H9 (cell line): ENCODE measurements around the gene ZFPM1. TPM values are rescaled to one million over a fixed set of nuclear protein-coding genes. Genes with fewer than 3 reads are reported as not detected.

Experiments
- DNase-seq: peaks from one replicate; pipeline ENCODE4 v3.0.0-alpha.2; 2017
- H2AFZ ChIP-seq: one replicate; pipeline ENCODE4 v1.6.1; 2013; ENCODE audit warnings: mild to moderate bottlenecking, low read length, control low read depth, moderate library complexity
- H2AK5ac ChIP-seq: 2 replicates; pipeline ENCODE4 v1.6.1; 2013; ENCODE audit warnings: low read length, control low read depth, mixed read lengths; ENCODE audit not compliant: insufficient read length
- H2BK120ac ChIP-seq: one replicate; pipeline ENCODE4 v1.6.1; 2013; ENCODE audit warnings: low read depth, mild to moderate bottlenecking, low read length, control low read depth, inconsistent platforms; ENCODE audit not compliant: poor library complexity, severe bottlenecking
- H2BK12ac ChIP-seq: 2 replicates; pipeline ENCODE4 v1.6.1; 2013; ENCODE audit warnings: low read length, control low read depth, mixed read lengths, low read depth; ENCODE audit not compliant: insufficient read length
- H2BK15ac ChIP-seq: 2 replicates; pipeline ENCODE4 v1.6.1; 2013; ENCODE audit warnings: low read depth, low read length, control low read depth
- H2BK20ac ChIP-seq: one replicate; pipeline ENCODE4 v1.6.1; 2013; ENCODE audit warnings: low read depth, mild to moderate bottlenecking, low read length, control low read depth, inconsistent platforms; ENCODE audit not compliant: poor library complexity, severe bottlenecking
- H2BK5ac ChIP-seq: 2 replicates; pipeline ENCODE4 v1.6.1; 2013; ENCODE audit warnings: low read length, control low read depth, mixed read lengths; ENCODE audit not compliant: insufficient read length
- H3K14ac ChIP-seq: 2 replicates; pipeline ENCODE4 v1.6.1; 2013; ENCODE audit warnings: low read length, control low read depth; ENCODE audit not compliant: insufficient read depth
- H3K18ac ChIP-seq: 2 replicates; pipeline ENCODE4 v1.6.1; 2013; ENCODE audit warnings: low read depth, mild to moderate bottlenecking, mixed read lengths, low read length, control low read depth; ENCODE audit not compliant: insufficient read length
- H3K23ac ChIP-seq: 2 replicates; pipeline ENCODE4 v1.6.1; 2013; ENCODE audit warnings: low read length, control low read depth, mixed read lengths, low read depth; ENCODE audit not compliant: insufficient read length
- H3K23me2 ChIP-seq: 2 replicates; pipeline ENCODE4 v1.6.1; 2013; ENCODE audit warnings: low read depth, mild to moderate bottlenecking, mixed read lengths, low read length, control low read depth; ENCODE audit not compliant: insufficient read length, poor library complexity, severe bottlenecking
- H3K27ac ChIP-seq: 2 replicates; pipeline ENCODE4 v1.5.1; 2013; ENCODE audit warnings: low read length, control low read depth, mixed read lengths, low read depth; ENCODE audit not compliant: insufficient read length
- H3K27me3 ChIP-seq: 2 replicates; pipeline ENCODE4 v1.6.1; 2013; ENCODE audit warnings: low read length, control low read depth, inconsistent platforms; ENCODE audit not compliant: insufficient read depth
- H3K4ac ChIP-seq: 2 replicates; pipeline ENCODE4 v1.6.1; 2013; ENCODE audit warnings: low read depth, mild to moderate bottlenecking, control low read depth, inconsistent platforms, low read length, moderate library complexity
- H3K4me1 ChIP-seq: 2 replicates; pipeline ENCODE4 v1.6.1; 2013; ENCODE audit warnings: low read length, control low read depth, inconsistent platforms; ENCODE audit not compliant: insufficient read depth
- H3K4me2 ChIP-seq: 2 replicates; pipeline ENCODE4 v1.6.1; 2013; ENCODE audit warnings: low read length, control low read depth, mixed read lengths; ENCODE audit not compliant: insufficient read length, insufficient read depth
- H3K56ac ChIP-seq: 2 replicates; pipeline ENCODE4 v1.6.1; 2013; ENCODE audit warnings: low read depth, mild to moderate bottlenecking, mixed read lengths, low read length, control low read depth; ENCODE audit not compliant: insufficient read length
- H3K79me1 ChIP-seq: 2 replicates; pipeline ENCODE4 v1.6.1; 2013; ENCODE audit warnings: low read depth, mild to moderate bottlenecking, moderate library complexity, low read length, control low read depth, inconsistent platforms; ENCODE audit not compliant: insufficient read depth, poor library complexity, severe bottlenecking
- H3K79me2 ChIP-seq: 2 replicates; pipeline ENCODE4 v1.6.1; 2013; ENCODE audit warnings: low read length, control low read depth, inconsistent platforms; ENCODE audit not compliant: insufficient read depth
- H3K9ac ChIP-seq: 2 replicates; pipeline ENCODE4 v1.6.1; 2013; ENCODE audit warnings: low read length, control low read depth, mixed read lengths; ENCODE audit not compliant: insufficient read length; ENCODE audit errors: extremely low read depth
- H3K9me3 ChIP-seq: one replicate; pipeline ENCODE4 v1.6.1; 2013; ENCODE audit warnings: low read depth, low read length, inconsistent platforms; ENCODE audit not compliant: control insufficient read depth
- H3T11ph ChIP-seq: one replicate; pipeline ENCODE4 v1.6.1; 2013; ENCODE audit warnings: mild to moderate bottlenecking, low read length, control low read depth, inconsistent platforms
- H4K20me1 ChIP-seq: one replicate; pipeline ENCODE4 v1.6.1; 2013; ENCODE audit not compliant: control insufficient read depth, insufficient read length, insufficient read depth
- H4K5ac ChIP-seq: 2 replicates; pipeline ENCODE4 v1.6.1; 2013; ENCODE audit warnings: low read depth, mild to moderate bottlenecking, mixed read lengths, low read length, control low read depth; ENCODE audit not compliant: insufficient read length
- H4K8ac ChIP-seq: replicated peaks from 2 replicates; pipeline ENCODE4 v1.6.1; 2013; ENCODE audit warnings: low read length, control low read depth, mixed read lengths, low read depth; ENCODE audit not compliant: insufficient read length
- H4K91ac ChIP-seq: 2 replicates; pipeline ENCODE4 v1.6.1; 2013; ENCODE audit warnings: low read depth, mild to moderate bottlenecking, moderate library complexity, mixed read lengths, low read length, control low read depth; ENCODE audit not compliant: insufficient read length
- H3K27ac Mint-ChIP-seq, 3 experiments: 2 replicates in 2 of 3; 3 replicates in 1 of 3; pipeline ENCODE4 v1.8.0; 2020 to 2021; ENCODE audit warnings: mixed read lengths in 3 of 3, mild to moderate bottlenecking in 1 of 3, moderate library complexity in 1 of 3
- H3K27me3 Mint-ChIP-seq: 2 replicates; pipeline ENCODE4 v1.8.0; 2021; ENCODE audit warnings: low read depth, mild to moderate bottlenecking, moderate library complexity, mixed read lengths
- H3K36me3 Mint-ChIP-seq, 3 experiments: 2 replicates in 2 of 3; 3 replicates in 1 of 3; pipeline ENCODE4 v1.8.0; 2020 to 2021; ENCODE audit warnings: low read depth in 3 of 3, mixed read lengths in 3 of 3; ENCODE audit not compliant: insufficient read depth in 1 of 3
- H3K4me1 Mint-ChIP-seq, 2 experiments: 2 replicates each; pipeline ENCODE4 v1.8.0; 2020; ENCODE audit warnings: mixed read lengths in 2 of 2
- H3K4me3 Mint-ChIP-seq, 2 experiments: 2 replicates in 1 of 2; 3 replicates in 1 of 2; pipeline ENCODE4 v1.8.0; 2020 to 2021; ENCODE audit warnings: mild to moderate bottlenecking in 2 of 2, mixed read lengths in 2 of 2, moderate library complexity in 1 of 2
- H3K9me3 Mint-ChIP-seq, 2 experiments: 2 replicates in 1 of 2; 3 replicates in 1 of 2; pipeline ENCODE4 v1.8.0; 2020; ENCODE audit warnings: mild to moderate bottlenecking in 2 of 2, mixed read lengths in 2 of 2, moderate library complexity in 1 of 2
- CTCF ChIP-seq: fragments of 200-600 bp; sonication (generic); conservative IDR thresholded peaks from 3 replicates; pipeline ENCODE4 v1.8.0; 2021; ENCODE audit warnings: antibody characterized with exemption, mild to moderate bottlenecking
- WGBS: extraction: QIAGEN DNeasy Blood & Tissue Kit; methylation state at CpG from one replicate; pipeline ENCODE4 v1.1.7; 2013; ENCODE audit warnings: missing lambda C conversion rate, low lambda C conversion rate, mixed read lengths; ENCODE audit not compliant: insufficient read length; ENCODE audit errors: extremely low coverage; 5-methylcytosine and 5-hydroxymethylcytosine counted together
- total RNA-seq: library from RNA; stranded (reverse); gene quantifications from 2 replicates; pipeline ENCODE4 v1.2.1, GENCODE V29; 2021

Gene ZFPM1
- total RNA-seq, 1 experiment from 2014 or later: 3.6 TPM

GRCh38 chr16:88511060-88511459, 58.0 kb downstream of the ZFPM1 start:
- H3K56ac ChIP-seq: no peak overlapping the region
- H3K27ac ChIP-seq: no peak overlapping the region
- no peak overlapping the region for H3K4ac ChIP-seq
- H3K27me3 Mint-ChIP-seq: peaks cover 1% of the 10 kb centered on the region
- H3K9me3 Mint-ChIP-seq: no peaks in the 10 kb centered on the region
- no peak for TF ChIP-seq CTCF
- DNase-seq: no peak
- peaks cover 2 to 6% of the 10 kb centered on the region in 2 experiments; a peak in 3 of 4 replicates for H3K4me1 Mint-ChIP-seq
- H3K27me3 ChIP-seq: no peaks in the 10 kb centered on the region
- no peak overlapping the region for H2BK120ac ChIP-seq
- no peaks in the 10 kb centered on the region for H3K79me1 ChIP-seq
- no peaks in the 10 kb centered on the region for H4K20me1 ChIP-seq
- no peak overlapping the region for H2BK12ac ChIP-seq
- no peaks in the 10 kb centered on the region for H3K9me3 ChIP-seq
- H4K91ac ChIP-seq: no peak overlapping the region
- no peak overlapping the region for H2BK20ac ChIP-seq
- no peak overlapping the region for H3K18ac ChIP-seq
- H3K36me3 Mint-ChIP-seq: no peaks in the 10 kb centered on the region
- H3K23me2 ChIP-seq: no peaks in the 10 kb centered on the region
- H2BK5ac ChIP-seq: no peak overlapping the region
- H3K23ac ChIP-seq: no peak overlapping the region
- no peak overlapping the region for H3K9ac ChIP-seq
- no peak overlapping the region for H4K8ac ChIP-seq
- H3K79me2 ChIP-seq: no peaks in the 10 kb centered on the region
- no peak overlapping the region for H3T11ph ChIP-seq
- no peak overlapping the region for H3K27ac Mint-ChIP-seq
- H4K5ac ChIP-seq: no peak overlapping the region
- no peak overlapping the region for H3K4me2 ChIP-seq
- H3K4me1 ChIP-seq: no peaks in the 10 kb centered on the region
- H3K4me3 Mint-ChIP-seq: no peak overlapping the region
- H2AK5ac ChIP-seq: no peak overlapping the region
- no peak overlapping the region for H2AFZ ChIP-seq
- no peak overlapping the region for H2BK15ac ChIP-seq
- no peak overlapping the region for H3K14ac ChIP-seq
- no CpG with 5 or more reads among the region's 7 CpGs for WGBS
